H1 (cell line): ENCODE data around the gene NOTUM. TPM values are rescaled to one million over a fixed set of nuclear protein-coding genes. Genes with fewer than 3 reads are reported as not detected.

ENCODE experiments used
- CTCF ChIA-PET: fragments of 300-600 bp; sonication (Branson Sonifier 250); formaldehyde crosslinking; loops from one replicate; lab custom pipeline; 2021; ENCODE audit not compliant: partially characterized antibody; lab: Charles Lee
- POLR2A ChIA-PET: fragments of 300-600 bp; sonication (Branson Sonifier 250); formaldehyde crosslinking; loops from one replicate; lab custom pipeline; 2021; ENCODE audit warnings: inconsistent platforms; ENCODE audit not compliant: partially characterized antibody; lab: Charles Lee
- DNase-seq, 2 experiments: peaks; one replicate each; pipeline versions ENCODE4 v3.0.0 to v3.0.0-alpha.2; 2010 to 2022; ENCODE audit warnings: low spot score in 2 of 2, low read depth in 1 of 2, mixed read lengths in 1 of 2
- FAIRE-seq: peaks from 2 replicates; lab custom pipeline; 2011; peaks lifted over from hg19 to GRCh38; lab: Jason Lieb, UNC
- H2AFZ ChIP-seq: 2 replicates; pipeline ENCODE4 v1.8.1; 2012; ENCODE audit warnings: low read length, inconsistent platforms
- H2AK5ac ChIP-seq: 2 replicates; pipeline ENCODE4 v1.6.1; 2013; ENCODE audit warnings: low read depth, low read length
- H2BK120ac ChIP-seq: replicated peaks from 2 replicates; pipeline ENCODE3; 2013; ENCODE audit warnings: low read depth, low read length, inconsistent platforms
- H2BK12ac ChIP-seq: 2 replicates; pipeline ENCODE4 v1.6.1; 2013; ENCODE audit warnings: low read depth, low read length
- H2BK15ac ChIP-seq: 2 replicates; pipeline ENCODE4 v1.6.1; 2013; ENCODE audit warnings: low read length
- H2BK20ac ChIP-seq: 2 replicates; pipeline ENCODE4 v1.6.1; 2013; ENCODE audit warnings: low read length
- H2BK5ac ChIP-seq: 2 replicates; pipeline ENCODE4 v1.6.1; 2013; ENCODE audit warnings: low read depth, low read length
- H3K14ac ChIP-seq: 2 replicates; pipeline ENCODE4 v1.6.1; 2013; ENCODE audit warnings: inconsistent platforms; ENCODE audit not compliant: insufficient read length
- H3K18ac ChIP-seq: 2 replicates; pipeline ENCODE4 v1.6.1; 2013; ENCODE audit warnings: low read length; ENCODE audit errors: extremely low read depth
- H3K23ac ChIP-seq: 2 replicates; pipeline ENCODE4 v1.6.1; 2013; ENCODE audit warnings: inconsistent platforms; ENCODE audit not compliant: insufficient read length
- H3K23me2 ChIP-seq: 2 replicates; pipeline ENCODE4 v1.6.1; 2013; ENCODE audit warnings: low read depth, low read length
- H3K27ac ChIP-seq: 2 replicates; pipeline ENCODE4 v1.6.1; 2011; ENCODE audit warnings: low read depth, low read length, inconsistent platforms
- H3K27me3 ChIP-seq, 4 experiments: replicated peaks in 1 of 4; 1 replicate in 1 of 4; 2 replicates in 3 of 4; pipeline versions ENCODE4 v1.6.1 to v1.8.1; 2011 to 2013; ENCODE audit warnings: low read length in 3 of 4, mild to moderate bottlenecking in 3 of 4, inconsistent platforms in 2 of 4, mixed read lengths in 2 of 4, moderate library complexity in 1 of 4; ENCODE audit not compliant: control insufficient read depth in 3 of 4, insufficient read depth in 3 of 4; ENCODE audit errors: extremely low read depth in 1 of 4
- H3K36me3 ChIP-seq, 4 experiments: 2 replicates each; pipeline versions ENCODE4 v1.6.1 to v1.8.1; 2011 to 2013; ENCODE audit warnings: mild to moderate bottlenecking in 4 of 4, low read length in 3 of 4, moderate library complexity in 2 of 4, control low read depth in 1 of 4, inconsistent platforms in 1 of 4; ENCODE audit not compliant: insufficient read depth in 4 of 4, control insufficient read depth in 2 of 4
- H3K4ac ChIP-seq: replicated peaks from 2 replicates; pipeline ENCODE3; 2013; ENCODE audit warnings: low read length, low read depth, mixed read lengths, inconsistent platforms; ENCODE audit not compliant: insufficient read length
- H3K4me1 ChIP-seq, 4 experiments: replicated peaks in 1 of 4; 1 replicate in 1 of 4; 2 replicates in 3 of 4; pipeline versions ENCODE4 v1.6.1 to v1.8.1; 2011 to 2013; ENCODE audit warnings: low read length in 3 of 4, inconsistent platforms in 2 of 4, mixed read lengths in 1 of 4; ENCODE audit not compliant: insufficient read depth in 4 of 4, control insufficient read depth in 3 of 4
- H3K4me2 ChIP-seq, 2 experiments: 2 replicates each; pipeline versions ENCODE4 v1.6.1 to v1.8.1; 2011 to 2013; ENCODE audit warnings: low read depth in 2 of 2, low read length in 2 of 2, control low read depth in 1 of 2, inconsistent platforms in 1 of 2, mild to moderate bottlenecking in 1 of 2; ENCODE audit not compliant: insufficient read depth in 1 of 2
- H3K4me3 ChIP-seq, 4 experiments: fragments of 200-600, 300-600 bp in 1 of 4; sonication (generic), shearing (Covaris generic), sonication (Bioruptor Twin) in 1 of 4; 2 replicates each; pipeline versions ENCODE4 v1.5.1 to v1.8.1; 2011 to 2016; ENCODE audit warnings: low read length in 4 of 4, low read depth in 3 of 4, control low read depth in 2 of 4, inconsistent platforms in 2 of 4, mild to moderate bottlenecking in 2 of 4, mixed read lengths in 1 of 4, moderate library complexity in 1 of 4; ENCODE audit not compliant: insufficient read depth in 2 of 4; ENCODE audit errors: extremely low read depth in 1 of 4
- H3K56ac ChIP-seq: replicated peaks from 2 replicates; pipeline ENCODE3; 2013; ENCODE audit warnings: low read depth, mild to moderate bottlenecking, mixed read lengths, low read length, inconsistent platforms; ENCODE audit not compliant: insufficient read length
- H3K79me1 ChIP-seq: 2 replicates; pipeline ENCODE4 v1.6.1; 2013; ENCODE audit warnings: low read depth, low read length, control low read depth
- H3K79me2 ChIP-seq, 2 experiments: 2 replicates each; pipeline versions ENCODE4 v1.6.1 to v1.8.1; 2012 to 2013; ENCODE audit warnings: low read length in 2 of 2, mild to moderate bottlenecking in 2 of 2, inconsistent platforms in 1 of 2; ENCODE audit not compliant: insufficient read depth in 2 of 2, control insufficient read depth in 1 of 2
- H3K9ac ChIP-seq, 4 experiments: replicated peaks in 1 of 4; 1 replicate in 1 of 4; 2 replicates in 3 of 4; pipeline versions ENCODE4 v1.6.1 to v1.8.1; 2011 to 2013; ENCODE audit warnings: low read depth in 3 of 4, low read length in 3 of 4, control low read depth in 2 of 4, mild to moderate bottlenecking in 2 of 4, moderate library complexity in 2 of 4, inconsistent platforms in 1 of 4; ENCODE audit errors: extremely low read depth in 1 of 4
- H3K9me3 ChIP-seq, 2 experiments: 2 replicates each; pipeline versions ENCODE4 v1.6.1 to v1.8.1; 2012 to 2013; ENCODE audit warnings: mild to moderate bottlenecking in 2 of 2, moderate library complexity in 2 of 2, control low read depth in 1 of 2, inconsistent platforms in 1 of 2, low read depth in 1 of 2, low read length in 1 of 2, mixed read lengths in 1 of 2; ENCODE audit not compliant: insufficient read depth in 2 of 2
- H4K20me1 ChIP-seq, 2 experiments: replicated peaks in 1 of 2; 2 replicates each; pipeline versions ENCODE3 to v1.8.1; 2011 to 2013; ENCODE audit warnings: inconsistent platforms in 2 of 2, low read length in 2 of 2, mild to moderate bottlenecking in 1 of 2; ENCODE audit not compliant: insufficient read depth in 2 of 2, control insufficient read depth in 1 of 2
- H4K5ac ChIP-seq: 2 replicates; pipeline ENCODE4 v1.6.1; 2013; ENCODE audit warnings: low read length, low read depth, mixed read lengths, inconsistent platforms; ENCODE audit not compliant: insufficient read length
- H4K8ac ChIP-seq: 2 replicates; pipeline ENCODE4 v1.8.0; 2013; ENCODE audit warnings: mild to moderate bottlenecking, moderate library complexity, low read length, inconsistent platforms; ENCODE audit not compliant: insufficient read depth; ENCODE audit errors: extremely low read depth
- H4K91ac ChIP-seq: replicated peaks from 2 replicates; pipeline ENCODE3; 2013; ENCODE audit warnings: low read length, mixed read lengths, inconsistent platforms; ENCODE audit not compliant: insufficient read length
- EP300 ChIP-seq, 2 experiments: IDR thresholded peaks; 1 replicate in 1 of 2; 2 replicates in 1 of 2; pipeline ENCODE4 v1.6.1; 2011 to 2012; ENCODE audit warnings: low read depth in 2 of 2, low read length in 2 of 2, mild to moderate bottlenecking in 2 of 2, borderline replicate concordance in 1 of 2, inconsistent platforms in 1 of 2, moderate library complexity in 1 of 2
- PHF8 ChIP-seq: fragments of 200-600 bp; sonication (generic); conservative IDR thresholded peaks from 2 replicates; pipeline ENCODE4 v1.7.1; 2012; ENCODE audit warnings: low read depth, mild to moderate bottlenecking, inconsistent platforms, low read length, moderate library complexity
- SIX5 ChIP-seq: IDR thresholded peaks from 2 replicates; pipeline ENCODE4 v1.6.1; 2011; ENCODE audit warnings: mild to moderate bottlenecking, low read depth, low read length
- SP2 ChIP-seq: IDR thresholded peaks from 2 replicates; pipeline ENCODE4 v1.6.1; 2012; ENCODE audit warnings: mild to moderate bottlenecking, low read length, inconsistent platforms
- SP4 ChIP-seq: IDR thresholded peaks from 2 replicates; pipeline ENCODE4 v1.6.1; 2012; ENCODE audit warnings: low read length, inconsistent platforms
- WGBS, 2 experiments: shearing (Covaris generic) in 1 of 2; methylation state at CpG; one replicate each; pipeline versions ENCODE4 v1.1.6 to v1.1.7; 2013 to 2015; ENCODE audit warnings: low lambda C conversion rate in 2 of 2, mixed read lengths in 2 of 2, inconsistent platforms in 1 of 2, low coverage in 1 of 2, missing lambda C conversion rate in 1 of 2; ENCODE audit not compliant: insufficient replicate concordance in 2 of 2, insufficient coverage in 1 of 2, insufficient read length in 1 of 2; ENCODE audit errors: extremely low coverage in 1 of 2, missing lambda C conversion rate in 1 of 2; 5-methylcytosine and 5-hydroxymethylcytosine counted together
- polyA plus RNA-seq, 7 experiments: library from polyadenylated mRNA; depleted of rRNA in 3 of 7; stranded (reverse) in 5 of 7; unstranded in 2 of 7; fragments of >200 nt in 5 of 7; fragments of 200-250 nt in 2 of 7; gene quantifications; 1 replicate in 5 of 7; 2 replicates in 1 of 7; 4 replicates in 1 of 7; pipeline versions ENCODE4 v1.2.1 to v1.2.3, GENCODE V29; 2011 to 2013; ENCODE audit warnings: missing spikeins in 2 of 7, mixed read lengths in 2 of 7
- total RNA-seq: library from RNA; stranded (reverse); fragmentation: NEBNext Ultra II Directional; extraction: Animal tissue kit (Norgen Biotek cat#: 25700); gene quantifications from 2 replicates; pipeline ENCODE4 v1.2.1, GENCODE V29; 2021

Gene NOTUM
- total and polyA plus RNA-seq, 2 of the 8 experiments (the other 6 are each of a cell fraction or from before 2014, with no cell fraction given): 0.45 to 0.76 TPM

GRCh38 chr17:81996232-81996756, 35.3 kb upstream of the NOTUM start:
- CTCF ChIA-PET: interaction anchor here (0.8 to 3.2 kb wide), 20 partner anchors 8 to 331 kb away, joined by 3 to 20 read pairs (median 5); partner anchors contain the start of genes LRRC45, MAFG and NOTUM
- no peak overlapping the region for H2BK5ac ChIP-seq
- POLR2A ChIA-PET: interaction anchor here (1.0 to 1.8 kb wide), 6 partner anchors 16 to 76 kb away, joined by 3 to 7 read pairs (median 4); no protein-coding TSS in a partner anchor

More at GRCh38 chr17:81996232-81996756, 35.3 kb upstream of the NOTUM start:
- Histone ChIP-seq H4K20me1 (peaks cover 0 to 12% of the 10 kb centered on the region in 2 experiments), H3K4ac (no peak overlapping the region), H3K79me1 (peaks cover 5% of the 10 kb centered on the region), H2BK20ac (no peak overlapping the region), H3K36me3 (no peaks in the 10 kb centered on the region), H3K14ac (no peak overlapping the region), H3K27ac (no peak overlapping the region), H3K18ac (no peak overlapping the region), H3K23ac (no peak overlapping the region), H3K23me2 (no peaks in the 10 kb centered on the region), H2BK12ac (no peak overlapping the region), H3K56ac (no peak overlapping the region), H3K4me1 (peaks cover 0 to 27% (median 24%) of the 10 kb centered on the region in 4 experiments; a peak in 6 of 7 replicates), H3K4me3 (no peak overlapping the region), H2AFZ (no peak overlapping the region), H3K27me3 (no peaks in the 10 kb centered on the region), H4K8ac (peak overlapping the region; percentile 64; the same call in 1 of the 2 replicates), H2BK15ac (no peak overlapping the region), H3K9me3 (no peaks in the 10 kb centered on the region), H2BK120ac (no peak overlapping the region), H4K91ac (no peak overlapping the region), H3K9ac (no peak overlapping the region), H2AK5ac (no peak overlapping the region), H3K79me2 (no peaks in the 10 kb centered on the region), H3K4me2 (no peak overlapping the region), H4K5ac (no peak overlapping the region)
- 91% methylated on average over 14 of the region's 28 CpGs; no CpG with 5 or more reads in 1 of the 2 experiments for WGBS, 2 experiments
- TF ChIP-seq EP300 (IDR thresholded peaks at IDR 0.05; ENCODE audit: borderline replicate concordance in 1 of 2, low read depth in 2 of 2, low read length in 2 of 2) (no peak), SP2 (no peak), SIX5 (no peak), PHF8 (no peak), SP4 (no peak)
- no peak for FAIRE-seq
- no peak for DNase-seq
